IMR-90 (cell line): ENCODE data around the gene TRAPPC8. TPM values are rescaled to one million over a fixed set of nuclear protein-coding genes. Genes with fewer than 3 reads are reported as not detected.

Experiments
- ATAC-seq: fragments of 200-7000 bp; cut with Tn5 transposase; 2 replicates; pipeline ENCODE4 v1.9.1; 2020; ENCODE audit warnings: low read depth, mild to moderate bottlenecking, moderate library complexity
- BruUV-seq: library from RNA; stranded (reverse); fragments of 400-500 nt; replicated peaks from 2 replicates; lab custom pipeline; 2021; lab: Mats Ljungman, UMichigan
- CTCF ChIA-PET: fragments of 300-600 bp; formaldehyde crosslinking; extraction: SDS; loops from one replicate; lab custom pipeline; 2021; ENCODE audit warnings: antibody characterized with exemption; lab: Yijun Ruan, JAX
- POLR2A ChIA-PET: fragments of 300-600 bp; sonication (Branson Sonifier 250); formaldehyde crosslinking; loops from one replicate; lab custom pipeline; 2022; ENCODE audit warnings: antibody characterized with exemption; ENCODE audit not compliant: unreplicated experiment; lab: Charles Lee
- DNase-seq: peaks from one replicate; pipeline ENCODE4 v3.0.0; 2013
- H2AFZ ChIP-seq: replicated peaks from 2 replicates; pipeline ENCODE3; 2013; ENCODE audit warnings: low read length, mild to moderate bottlenecking; ENCODE audit not compliant: poor library complexity
- H2AK5ac ChIP-seq: 2 replicates; pipeline ENCODE4 v1.6.1; 2013; ENCODE audit warnings: low read depth, low read length, inconsistent platforms
- H2AK9ac ChIP-seq: replicated peaks from 2 replicates; pipeline ENCODE3; 2013; ENCODE audit warnings: mild to moderate bottlenecking, low read depth, low read length, moderate library complexity; ENCODE audit not compliant: poor library complexity
- H2BK120ac ChIP-seq: 2 replicates; pipeline ENCODE4 v1.6.1; 2013; ENCODE audit warnings: low read depth, low read length, inconsistent platforms
- H2BK15ac ChIP-seq: 3 replicates; pipeline ENCODE4 v1.6.1; 2013; ENCODE audit warnings: low read depth, low read length, inconsistent platforms
- H2BK20ac ChIP-seq: 2 replicates; pipeline ENCODE4 v1.6.1; 2013; ENCODE audit warnings: low read depth, mild to moderate bottlenecking, inconsistent platforms, low read length, moderate library complexity
- H2BK5ac ChIP-seq: 2 replicates; pipeline ENCODE4 v1.6.1; 2013; ENCODE audit warnings: mild to moderate bottlenecking, low read depth, low read length, inconsistent platforms; ENCODE audit not compliant: poor library complexity, severe bottlenecking
- H3K14ac ChIP-seq: replicated peaks from 2 replicates; pipeline ENCODE4 v1.6.1; 2013; ENCODE audit warnings: low read depth, low read length, inconsistent platforms
- H3K18ac ChIP-seq: 2 replicates; pipeline ENCODE4 v1.6.1; 2013; ENCODE audit warnings: low read depth, low read length, control low read depth
- H3K23ac ChIP-seq: 2 replicates; pipeline ENCODE4 v1.6.1; 2013; ENCODE audit warnings: low read depth, low read length, inconsistent platforms
- H3K27ac ChIP-seq: 2 replicates; pipeline ENCODE4 v1.5.1; 2013; ENCODE audit warnings: mild to moderate bottlenecking, control low read depth, low read length; ENCODE audit not compliant: insufficient read depth
- H3K27me3 ChIP-seq: 2 replicates; pipeline ENCODE4 v1.6.1; 2013; ENCODE audit warnings: low read length; ENCODE audit not compliant: control insufficient read depth, insufficient read depth
- H3K36me3 ChIP-seq: 2 replicates; pipeline ENCODE4 v1.6.1; 2013; ENCODE audit warnings: low read length, mixed read lengths; ENCODE audit not compliant: control insufficient read depth, insufficient read depth
- H3K4ac ChIP-seq: 2 replicates; pipeline ENCODE4 v1.6.1; 2013; ENCODE audit warnings: low read depth, low read length, inconsistent platforms
- H3K4me1 ChIP-seq: 2 replicates; pipeline ENCODE4 v1.6.1; 2013; ENCODE audit warnings: low read length, mixed read lengths; ENCODE audit not compliant: control insufficient read depth, insufficient read depth
- H3K4me2 ChIP-seq: 2 replicates; pipeline ENCODE4 v1.6.1; 2013; ENCODE audit warnings: low read depth, mild to moderate bottlenecking, control low read depth, low read length, moderate library complexity
- H3K4me3 ChIP-seq: 2 replicates; pipeline ENCODE4 v1.5.1; 2013; ENCODE audit warnings: low read depth, mild to moderate bottlenecking, control low read depth, low read length, moderate library complexity; ENCODE audit not compliant: insufficient read depth
- H3K56ac ChIP-seq: 2 replicates; pipeline ENCODE4 v1.6.1; 2013; ENCODE audit warnings: low read length, inconsistent platforms; ENCODE audit not compliant: insufficient read depth; ENCODE audit errors: extremely low read depth
- H3K79me1 ChIP-seq, 2 experiments: 2 replicates each; pipeline ENCODE4 v1.6.1; 2013; ENCODE audit warnings: low read length in 2 of 2, inconsistent platforms in 1 of 2, low read depth in 1 of 2
- H3K9ac ChIP-seq: 2 replicates; pipeline ENCODE4 v1.6.1; 2013; ENCODE audit warnings: low read depth, low read length, control low read depth
- H3K9me1 ChIP-seq: 2 replicates; pipeline ENCODE4 v1.6.1; 2013; ENCODE audit warnings: low read length, inconsistent platforms; ENCODE audit not compliant: insufficient read depth
- H3K9me3 ChIP-seq: 2 replicates; pipeline ENCODE4 v1.6.1; 2013; ENCODE audit warnings: low read length; ENCODE audit not compliant: control insufficient read depth, insufficient read depth
- H4K20me1 ChIP-seq: 2 replicates; pipeline ENCODE4 v1.6.1; 2013; ENCODE audit warnings: low read length, inconsistent platforms; ENCODE audit not compliant: insufficient read depth
- H4K5ac ChIP-seq: 2 replicates; pipeline ENCODE4 v1.6.1; 2013; ENCODE audit warnings: mild to moderate bottlenecking, low read depth, low read length, control low read depth
- H4K8ac ChIP-seq, 2 experiments: 2 replicates each; pipeline ENCODE4 v1.6.1; 2013; ENCODE audit warnings: low read depth in 2 of 2, low read length in 2 of 2, control low read depth in 1 of 2, inconsistent platforms in 1 of 2
- H4K91ac ChIP-seq: 2 replicates; pipeline ENCODE4 v1.6.1; 2013; ENCODE audit warnings: low read depth, low read length, inconsistent platforms; ENCODE audit not compliant: insufficient read depth
- CHD1 ChIP-seq: IDR thresholded peaks from 2 replicates; pipeline ENCODE4 v1.6.1; 2012; ENCODE audit warnings: low read depth, low read length, improper control_type of control experiment
- ELK1 ChIP-seq: fragments of 150-350 bp; IDR thresholded peaks from 2 replicates; pipeline ENCODE4 v1.6.1; 2016; ENCODE audit warnings: low read depth, mild to moderate bottlenecking, low read length, moderate library complexity, borderline replicate concordance
- FOS ChIP-seq: fragments of 150-350 bp; IDR thresholded peaks from 2 replicates; pipeline ENCODE4 v1.6.1; 2016; ENCODE audit warnings: low read depth, low read length
- NFE2L2 ChIP-seq: fragments of 150-350 bp; IDR thresholded peaks from 2 replicates; pipeline ENCODE4 v1.6.1; 2016; ENCODE audit warnings: low read depth, mild to moderate bottlenecking, low read length
- SMC3 ChIP-seq: fragments of 150-350 bp; IDR thresholded peaks from 2 replicates; pipeline ENCODE4 v1.6.1; 2016; ENCODE audit warnings: low read depth, mild to moderate bottlenecking, antibody characterized with exemption, low read length, moderate library complexity
- WGBS, 2 experiments: methylation state at CpG; one replicate each; pipeline versions ENCODE4 v1.1.5 to v1.1.7; 2013; ENCODE audit warnings: missing lambda C conversion rate in 2 of 2; ENCODE audit not compliant: insufficient read length in 1 of 2; ENCODE audit errors: extremely low coverage in 2 of 2; 5-methylcytosine and 5-hydroxymethylcytosine counted together
- dilution Hi-C: fragments of 300-500 bp; cut with HindIII; formaldehyde crosslinking; loops from one replicate; pipeline ENCODE4 v1.14.3; 2018; ENCODE audit warnings: low sequenced_read_pairs; ENCODE audit not compliant: unreplicated experiment
- in situ Hi-C: fragments of 300-500 bp; cut with MboI; formaldehyde crosslinking; loops from 3 replicates; pipeline ENCODE4 v1.14.3; 2019; ENCODE audit warnings: low sequenced_read_pairs, inconsistent platforms, mixed read lengths
- intact Hi-C: fragments of 100-400 bp; cut with micrococcal nuclease; formaldehyde crosslinking; loops from 2 replicates; pipeline ENCODE4 v1.10.0; 2022
- polyA plus RNA-seq, 3 experiments: library from polyadenylated mRNA; depleted of rRNA; stranded (reverse); fragments of >200 nt; gene quantifications; 2 replicates each; pipeline ENCODE4 v1.2.3, GENCODE V29; 2012; ENCODE audit warnings: low replicate concordance in 1 of 3
- total RNA-seq: library from RNA; depleted of rRNA; stranded (reverse); fragments of >200 nt; gene quantifications from 2 replicates; pipeline ENCODE4 v1.2.3, GENCODE V29; 2012
- TF ChIP-seq, protein P1 (sequence below): conservative IDR thresholded peaks from 2 replicates; pipeline ENCODE4 v1.5.1; 2012; ENCODE audit warnings: mild to moderate bottlenecking, low read depth, low read length, improper control_type of control experiment
- TF ChIP-seq, protein P2 (sequence below): fragments of 150-350 bp; IDR thresholded peaks from 2 replicates; pipeline ENCODE4 v1.6.1; 2017; ENCODE audit warnings: mild to moderate bottlenecking, antibody characterized with exemption, low read length, low read depth

TRAPPC8 gene
- total and polyA plus RNA-seq, 2 of the 4 experiments (the other 2 are of a cell fraction), result 21.8 to 54.3 TPM

GRCh38 chr18:31783059-31783458, 159.9 kb downstream of the TRAPPC8 start:
- Histone ChIP-seq H3K4me1 (no peaks in the 10 kb centered on the region), H3K56ac (no peak overlapping the region), H4K91ac (no peak overlapping the region), H2BK5ac (no peak overlapping the region), H3K14ac (no peak overlapping the region), H2AFZ (no peak overlapping the region), H2BK15ac (no peak overlapping the region), H3K23ac (no peak overlapping the region), H3K9ac (no peak overlapping the region), H3K4ac (no peak overlapping the region), H3K79me1 (no peaks in the 10 kb centered on the region), H3K36me3 (no peaks in the 10 kb centered on the region), H3K9me3 (0 out of 2 replicates have a peak, but pooled peaks cover 2% of the 10 kb centered on the region), H2AK9ac (no peak overlapping the region), H4K20me1 (no peaks in the 10 kb centered on the region), H2BK120ac (no peak overlapping the region), H3K4me2 (no peak overlapping the region), H4K8ac (no peak overlapping the region), H3K4me3 (no peak overlapping the region), H3K27ac (no peak overlapping the region), H4K5ac (no peak overlapping the region), H3K27me3 (no peaks in the 10 kb centered on the region), H3K9me1 (no peaks in the 10 kb centered on the region), H2BK20ac (no peak overlapping the region), H3K18ac (no peak overlapping the region), H2AK5ac (no peak overlapping the region)
- ATAC-seq (no peak), DNase-seq (no peak)
- intact Hi-C loops, result no loop called here
- ChIA-PET POLR2A (no interaction called here), CTCF (no interaction called here)
- in situ Hi-C loops, result no loop called here
- 100% methylated on average over 1 of the region's 3 CpGs; no CpG with 5 or more reads in 1 of the 2 experiments for WGBS, 2 experiments
- dilution Hi-C loops, result no loop called here
- BruUV-seq, result no TSS peak
- no peak for TF ChIP-seq SMC3
- TF ChIP-seq CHD1, result no peak
- no peak for TF ChIP-seq FOS
- TF ChIP-seq ELK1, result no peak
- TF ChIP-seq NFE2L2, result no peak
- TF ChIP-seq, protein P1, sequence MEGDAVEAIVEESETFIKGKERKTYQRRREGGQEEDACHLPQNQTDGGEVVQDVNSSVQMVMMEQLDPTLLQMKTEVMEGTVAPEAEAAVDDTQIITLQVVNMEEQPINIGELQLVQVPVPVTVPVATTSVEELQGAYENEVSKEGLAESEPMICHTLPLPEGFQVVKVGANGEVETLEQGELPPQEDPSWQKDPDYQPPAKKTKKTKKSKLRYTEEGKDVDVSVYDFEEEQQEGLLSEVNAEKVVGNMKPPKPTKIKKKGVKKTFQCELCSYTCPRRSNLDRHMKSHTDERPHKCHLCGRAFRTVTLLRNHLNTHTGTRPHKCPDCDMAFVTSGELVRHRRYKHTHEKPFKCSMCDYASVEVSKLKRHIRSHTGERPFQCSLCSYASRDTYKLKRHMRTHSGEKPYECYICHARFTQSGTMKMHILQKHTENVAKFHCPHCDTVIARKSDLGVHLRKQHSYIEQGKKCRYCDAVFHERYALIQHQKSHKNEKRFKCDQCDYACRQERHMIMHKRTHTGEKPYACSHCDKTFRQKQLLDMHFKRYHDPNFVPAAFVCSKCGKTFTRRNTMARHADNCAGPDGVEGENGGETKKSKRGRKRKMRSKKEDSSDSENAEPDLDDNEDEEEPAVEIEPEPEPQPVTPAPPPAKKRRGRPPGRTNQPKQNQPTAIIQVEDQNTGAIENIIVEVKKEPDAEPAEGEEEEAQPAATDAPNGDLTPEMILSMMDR, result no peak
- TF ChIP-seq, protein P2, sequence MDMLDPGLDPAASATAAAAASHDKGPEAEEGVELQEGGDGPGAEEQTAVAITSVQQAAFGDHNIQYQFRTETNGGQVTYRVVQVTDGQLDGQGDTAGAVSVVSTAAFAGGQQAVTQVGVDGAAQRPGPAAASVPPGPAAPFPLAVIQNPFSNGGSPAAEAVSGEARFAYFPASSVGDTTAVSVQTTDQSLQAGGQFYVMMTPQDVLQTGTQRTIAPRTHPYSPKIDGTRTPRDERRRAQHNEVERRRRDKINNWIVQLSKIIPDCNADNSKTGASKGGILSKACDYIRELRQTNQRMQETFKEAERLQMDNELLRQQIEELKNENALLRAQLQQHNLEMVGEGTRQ, result no peak
